GM23338 (cell line): ENCODE data around the gene SLC13A5. TPM values are rescaled to one million over a fixed set of nuclear protein-coding genes. Genes with fewer than 3 reads are reported as not detected.
A peak's percentile ranks its signal among the peaks of the same experiment; 100 is the strongest.

Experiments used
- ATAC-seq: fragments of 200-7000 bp; cut with Tn5 transposase; 3 replicates; pipeline ENCODE4 v1.9.1; 2020
- DNase-seq: peaks from one replicate; pipeline ENCODE4 v3.0.0-alpha.2; 2015; ENCODE audit warnings: low spot score
- H2AFZ ChIP-seq: fragments of 200-600 bp; sonication (generic); 2 replicates; pipeline ENCODE4 v1.8.0; 2016; ENCODE audit warnings: antibody characterized with exemption, mild to moderate bottlenecking, moderate library complexity
- H3F3A ChIP-seq: fragments of 200-600 bp; sonication (generic); replicated peaks from 2 replicates; pipeline ENCODE4 v1.8.0; 2017; ENCODE audit warnings: antibody characterized with exemption, mixed run types, low read depth
- H3K27ac ChIP-seq: fragments of 200-600 bp; sonication (generic); 2 replicates; pipeline ENCODE4 v1.6.1; 2016; ENCODE audit warnings: low read depth
- H3K27me3 ChIP-seq: fragments of 200-600 bp; sonication (generic); 2 replicates; pipeline ENCODE4 v1.8.0; 2016; ENCODE audit warnings: mild to moderate bottlenecking, mixed run types, moderate library complexity; ENCODE audit not compliant: insufficient read depth
- H3K36me3 ChIP-seq: fragments of 200-600 bp; sonication (generic); 2 replicates; pipeline ENCODE4 v1.8.0; 2016; ENCODE audit warnings: mild to moderate bottlenecking; ENCODE audit not compliant: insufficient read depth
- H3K4me1 ChIP-seq: fragments of 200-600 bp; sonication (generic); 2 replicates; pipeline ENCODE4 v1.8.0; 2016; ENCODE audit warnings: mild to moderate bottlenecking, moderate library complexity; ENCODE audit not compliant: insufficient read depth
- H3K4me2 ChIP-seq: fragments of 200-600 bp; sonication (generic); 2 replicates; pipeline ENCODE4 v1.7.1; 2017; ENCODE audit warnings: mixed run types
- H3K4me3 ChIP-seq: fragments of 200-600 bp; sonication (generic); 2 replicates; pipeline ENCODE4 v1.6.1; 2016; ENCODE audit warnings: mixed run types
- H3K79me2 ChIP-seq: fragments of 200-600 bp; sonication (generic); replicated peaks from 2 replicates; pipeline ENCODE4 v1.8.0; 2017; ENCODE audit warnings: mild to moderate bottlenecking; ENCODE audit not compliant: insufficient read depth
- H3K9me2 ChIP-seq: fragments of 200-600 bp; sonication (generic); 2 replicates; pipeline ENCODE4 v1.8.0; 2017; ENCODE audit not compliant: insufficient read depth
- H4K20me1 ChIP-seq: fragments of 200-600 bp; sonication (generic); replicated peaks from 2 replicates; pipeline ENCODE4 v1.8.0; 2017; ENCODE audit warnings: mild to moderate bottlenecking; ENCODE audit not compliant: insufficient read depth
- H3K27ac Mint-ChIP-seq: 2 replicates; pipeline ENCODE4 v1.8.0; 2020; ENCODE audit warnings: inconsistent platforms, mild to moderate bottlenecking, moderate library complexity, mixed read lengths
- H3K27me3 Mint-ChIP-seq: 3 replicates; pipeline ENCODE4 v1.8.0; 2022; ENCODE audit warnings: low read depth, mild to moderate bottlenecking, moderate library complexity, mixed read lengths, inconsistent platforms; ENCODE audit not compliant: insufficient read depth, poor library complexity
- H3K36me3 Mint-ChIP-seq: 3 replicates; pipeline ENCODE4 v1.8.0; 2021; ENCODE audit warnings: low read depth, mild to moderate bottlenecking, inconsistent platforms, moderate library complexity, mixed read lengths
- H3K4me1 Mint-ChIP-seq: 3 replicates; pipeline ENCODE4 v1.8.0; 2020; ENCODE audit warnings: mild to moderate bottlenecking, inconsistent platforms, mixed read lengths
- H3K4me3 Mint-ChIP-seq: 3 replicates; pipeline ENCODE4 v1.8.0; 2021; ENCODE audit warnings: moderate library complexity, mild to moderate bottlenecking, inconsistent platforms, mixed read lengths
- H3K9me3 Mint-ChIP-seq: 3 replicates; pipeline ENCODE4 v1.8.0; 2020; ENCODE audit warnings: moderate library complexity, mild to moderate bottlenecking, inconsistent platforms, mixed read lengths
- CREB1 ChIP-seq: fragments of 250-450 bp; sonication (Bioruptor Pico); IDR thresholded peaks from 2 replicates; pipeline ENCODE4 v1.5.0; 2020; ENCODE audit warnings: low read depth, mild to moderate bottlenecking, moderate library complexity
- CTCF ChIP-seq, 2 experiments: fragments of 200-600 bp in 1 of 2; sonication (generic) in 1 of 2; conservative IDR thresholded peaks; 2 replicates each; pipeline versions ENCODE4 v1.5.1 to v1.6.1; 2016 to 2017; ENCODE audit warnings: antibody characterized with exemption in 2 of 2, low read depth in 2 of 2, mild to moderate bottlenecking in 2 of 2, moderate library complexity in 1 of 2
- ETS1 ChIP-seq: IDR thresholded peaks from 2 replicates; pipeline ENCODE4 v1.6.1; 2016; ENCODE audit warnings: antibody characterized with exemption
- EZH2 ChIP-seq: fragments of 200-600 bp; sonication (generic); IDR thresholded peaks from one replicate; pipeline ENCODE4 v1.8.0; 2017; ENCODE audit warnings: antibody characterized with exemption, mild to moderate bottlenecking, low read depth; ENCODE audit not compliant: unreplicated experiment
- EZH2phosphoT487 ChIP-seq: fragments of 200-600 bp; sonication (generic); IDR thresholded peaks from one replicate; pipeline ENCODE4 v1.8.1; 2018; ENCODE audit warnings: antibody characterized with exemption; ENCODE audit not compliant: unreplicated experiment
- JUNB ChIP-seq: IDR thresholded peaks from one replicate; pipeline ENCODE4 v1.6.1; 2016; ENCODE audit warnings: antibody characterized with exemption; ENCODE audit not compliant: unreplicated experiment
- NANOG ChIP-seq: IDR thresholded peaks from 2 replicates; pipeline ENCODE4 v1.6.1; 2016; ENCODE audit warnings: antibody characterized with exemption, borderline replicate concordance
- POLR2AphosphoS5 ChIP-seq: IDR thresholded peaks from 2 replicates; pipeline ENCODE4 v1.6.1; 2016; ENCODE audit warnings: antibody characterized with exemption, low read depth
- REST ChIP-seq: IDR thresholded peaks from one replicate; pipeline ENCODE4 v1.6.1; 2018; ENCODE audit warnings: antibody characterized with exemption; ENCODE audit not compliant: unreplicated experiment
- STAT1 ChIP-seq: IDR thresholded peaks from one replicate; pipeline ENCODE4 v1.6.1; 2016; ENCODE audit warnings: antibody characterized with exemption; ENCODE audit not compliant: unreplicated experiment
- ZNF114 ChIP-seq: fragments of 250-450 bp; sonication (Bioruptor Pico); IDR thresholded peaks from 2 replicates; pipeline ENCODE4 v1.5.0; 2020; ENCODE audit warnings: mild to moderate bottlenecking, moderate library complexity
- ZNF331 ChIP-seq: fragments of 250-450 bp; sonication (Bioruptor Pico); IDR thresholded peaks from 2 replicates; pipeline ENCODE4 v1.5.0; 2020; ENCODE audit warnings: low read depth, mild to moderate bottlenecking, moderate library complexity
- ZNF462 ChIP-seq: fragments of 250-450 bp; sonication (Bioruptor Pico); IDR thresholded peaks from 2 replicates; pipeline ENCODE4 v1.5.0; 2020; ENCODE audit warnings: mild to moderate bottlenecking, moderate library complexity
- polyA plus RNA-seq: library from polyadenylated mRNA; unstranded; fragments of >200 nt; fragmentation: Nextera tagmentation; extraction: Ambion mirVana; gene quantifications from 2 replicates; pipeline ENCODE4 v1.2.1, GENCODE V29; 2016
- total RNA-seq: library from RNA; depleted of rRNA; stranded (reverse); fragments of >200 nt; shearing (Covaris generic); gene quantifications from 2 replicates; pipeline ENCODE4 v1.2.3, GENCODE V29; 2014

SLC13A5 gene
- total and polyA plus RNA-seq, 2 experiments from 2014 or later: 1.2 to 2.3 TPM

- H3K36me3 Mint-ChIP-seq: no peaks in the 10 kb centered on the region
- no peak for DNase-seq
- no peaks in the 10 kb centered on the region for H3K9me3 Mint-ChIP-seq
Measured at GRCh38 chr17:6677158-6677831, 35.9 kb downstream of the SLC13A5 start.

More at GRCh38 chr17:6677158-6677831, 35.9 kb downstream of the SLC13A5 start:
- TF ChIP-seq JUNB (no peak), CTCF (conservative IDR thresholded peaks at IDR 0.05; ENCODE audit: low read depth in 2 of 2) (no peak), ZNF462 (no peak), POLR2AphosphoS5 (no peak), ZNF331 (CRISPR knock-in tag) (no peak), ZNF114 (no peak), EZH2phosphoT487 (no peak), CREB1 (CRISPR knock-in tag) (no peak), EZH2 (no peak), STAT1 (no peak), REST (no peak), ETS1 (no peak), NANOG (no peak)
- Mint-ChIP-seq H3K4me3 (no peak overlapping the region), H3K27me3 (no peaks in the 10 kb centered on the region), H3K27ac (no peak overlapping the region), H3K4me1 (peaks cover 2% of the 10 kb centered on the region; the same call in 1 of the 3 replicates)
- H3K27ac ChIP-seq: no peak overlapping the region
- no peak overlapping the region for H3K4me3 ChIP-seq
- no peak overlapping the region for H3K4me2 ChIP-seq
- ATAC-seq: peak; percentile 55
- no peaks in the 10 kb centered on the region for H3F3A ChIP-seq
- H2AFZ ChIP-seq: no peak overlapping the region
- H4K20me1 ChIP-seq: no peaks in the 10 kb centered on the region
- H3K27me3 ChIP-seq: no peaks in the 10 kb centered on the region
- H3K4me1 ChIP-seq: no peaks in the 10 kb centered on the region; the same call in 1 of the 2 replicates
- H3K9me2 ChIP-seq: no peaks in the 10 kb centered on the region
- H3K79me2 ChIP-seq: no peaks in the 10 kb centered on the region
- no peaks in the 10 kb centered on the region for H3K36me3 ChIP-seq
